HepG2 (cell line): Measurements from ENCODE around the gene DQX1. TPM values are rescaled to one million over a fixed set of nuclear protein-coding genes. Genes with fewer than 3 reads are reported as not detected.

Source experiments
- ATAC-seq: fragments of 200-7000 bp; cut with Tn5 transposase; 3 replicates; pipeline ENCODE4 v1.9.1; 2020; ENCODE audit warnings: mild to moderate bottlenecking, moderate library complexity
- BruUV-seq: library from RNA; stranded (reverse); fragments of 400-500 nt; replicated peaks from 2 replicates; lab custom pipeline; 2021; lab: Mats Ljungman, UMichigan
- CTCF ChIA-PET: fragments of 300-600 bp; formaldehyde crosslinking; extraction: SDS; loops from one replicate; lab custom pipeline; 2021; ENCODE audit warnings: low total read pairs, inconsistent platforms, low intra/inter-chr PET ratio; lab: Yijun Ruan, JAX
- POLR2A ChIA-PET: fragments of 350-600 bp; sonication (Branson Sonifier 250); formaldehyde crosslinking; loops from one replicate; lab custom pipeline; 2020; ENCODE audit warnings: antibody characterized with exemption, inconsistent platforms; lab: Yijun Ruan, JAX
- DNase-seq: peaks from one replicate; pipeline ENCODE4 v3.0.0-alpha.2; 2015; ENCODE audit warnings: low spot score
- FAIRE-seq: peaks from 3 replicates; lab custom pipeline; 2011; peaks lifted over from hg19 to GRCh38; lab: Jason Lieb, UNC
- H2AFZ ChIP-seq: one replicate; pipeline ENCODE4 v1.6.1; 2011; ENCODE audit warnings: low read length, inconsistent platforms
- H3K27ac ChIP-seq: fragments of 300-600 bp; 3 replicates; pipeline ENCODE4 v1.8.0; 2011; ENCODE audit warnings: mixed run types, mild to moderate bottlenecking, mixed read lengths, low read length, inconsistent platforms; ENCODE audit not compliant: insufficient read depth; ENCODE audit errors: extremely low read length
- H3K27me3 ChIP-seq, 2 experiments: fragments of 200-600 bp in 1 of 2; 2 replicates in 1 of 2; 3 replicates in 1 of 2; pipeline versions ENCODE4 v1.6.0 to v1.8.0; 2011; ENCODE audit warnings: low read length in 2 of 2, mild to moderate bottlenecking in 2 of 2, moderate library complexity in 2 of 2, inconsistent platforms in 1 of 2; ENCODE audit not compliant: insufficient read depth in 2 of 2, control insufficient read depth in 1 of 2
- H3K36me3 ChIP-seq, 2 experiments: fragments of 200-600 bp in 1 of 2; replicated peaks in 1 of 2; 2 replicates in 1 of 2; 3 replicates in 1 of 2; pipeline versions ENCODE4 v1.5.1 to v1.8.0; 2011; ENCODE audit warnings: low read length in 2 of 2, inconsistent platforms in 1 of 2; ENCODE audit not compliant: insufficient read depth in 2 of 2, control insufficient read depth in 1 of 2
- H3K4me1 ChIP-seq: 2 replicates; pipeline ENCODE4 v1.5.1; 2012; ENCODE audit warnings: low read length, inconsistent platforms; ENCODE audit not compliant: insufficient read depth
- H3K4me2 ChIP-seq: 2 replicates; pipeline ENCODE4 v1.6.0; 2011; ENCODE audit warnings: low read depth, low read length, inconsistent platforms
- H3K4me3 ChIP-seq, 3 experiments: fragments of 200-600 bp in 1 of 3; sonication (generic), shearing (Covaris generic) in 1 of 3; replicated peaks in 1 of 3; 2 replicates each; pipeline ENCODE4 v1.5.1; 2011 to 2016; ENCODE audit warnings: low read length in 3 of 3, inconsistent platforms in 2 of 3, low read depth in 2 of 3, mild to moderate bottlenecking in 2 of 3, control low read depth in 1 of 3, mixed read lengths in 1 of 3; ENCODE audit not compliant: insufficient read depth in 1 of 3
- H3K79me2 ChIP-seq: one replicate; pipeline ENCODE4 v1.6.1; 2011; ENCODE audit warnings: low read length, inconsistent platforms; ENCODE audit not compliant: insufficient read depth
- H3K9ac ChIP-seq: 2 replicates; pipeline ENCODE4 v1.6.0; 2011; ENCODE audit warnings: mild to moderate bottlenecking, low read depth, low read length, inconsistent platforms; ENCODE audit not compliant: insufficient read depth
- H3K9me3 ChIP-seq: 2 replicates; pipeline ENCODE4 v1.5.1; 2012; ENCODE audit warnings: mild to moderate bottlenecking, low read length
- H4K20me1 ChIP-seq: 2 replicates; pipeline ENCODE4 v1.6.0; 2011; ENCODE audit warnings: inconsistent platforms, mild to moderate bottlenecking, low read length, moderate library complexity; ENCODE audit not compliant: insufficient read depth
- ATM ChIP-seq: fragments of 450-650 bp; IDR thresholded peaks from 2 replicates; pipeline ENCODE4 v1.7.1; 2017; ENCODE audit warnings: mild to moderate bottlenecking, borderline replicate concordance
- EP300 ChIP-seq, 3 experiments: sonication (generic) in 1 of 3; formaldehyde crosslinking in 1 of 3; IDR thresholded peaks; 2 replicates each; pipeline versions ENCODE4 v1.5.1 to v1.6.1; 2011 to 2020; ENCODE audit warnings: low read depth in 2 of 3, low read length in 2 of 3, borderline replicate concordance in 1 of 3, improper control_type of control experiment in 1 of 3, mild to moderate bottlenecking in 1 of 3, missing genetic modification reagents in 1 of 3, moderate library complexity in 1 of 3
- REST ChIP-seq, 2 experiments: IDR thresholded peaks; 2 replicates each; pipeline ENCODE4 v1.6.1; 2011 to 2012; ENCODE audit warnings: low read length in 2 of 2, borderline replicate concordance in 1 of 2, low read depth in 1 of 2, mild to moderate bottlenecking in 1 of 2, moderate library complexity in 1 of 2
- TFDP1 ChIP-seq: IDR thresholded peaks from 2 replicates; pipeline ENCODE4 v1.6.1; 2016; ENCODE audit warnings: missing compliant biosample characterization, missing genetic modification reagents, borderline replicate concordance
- ZNF414 ChIP-seq: sonication (generic); formaldehyde crosslinking; IDR thresholded peaks from 2 replicates; pipeline ENCODE4 v1.5.0; 2020; ENCODE audit warnings: missing genetic modification reagents
- whole genome bisulfite sequencing: methylation state at CpG from one replicate; pipeline ENCODE4 v1.1.6; 2017; ENCODE audit warnings: low lambda C conversion rate; 5-methylcytosine and 5-hydroxymethylcytosine counted together
- in situ Hi-C: cut with HindIII; loops from 2 replicates; pipeline ENCODE4 v1.10.0; 2017; ENCODE audit warnings: low pct_unique_long_range_greater_than_20kb; ENCODE audit not compliant: extremely low pct_ligation_motif_present
- intact Hi-C: fragments of 100-400 bp; cut with micrococcal nuclease; formaldehyde crosslinking; loops from one replicate; pipeline ENCODE4 v1.10.0; 2022; ENCODE audit not compliant: unreplicated experiment
- polyA plus RNA-seq, 8 experiments: library from polyadenylated mRNA; depleted of rRNA in 3 of 8; stranded (reverse) in 7 of 8; unstranded in 1 of 8; fragments of >200 nt; fragmentation: Illumina TruSeq in 4 of 8; extraction: Trizol in 4 of 8; gene quantifications; 2 replicates each; pipeline versions ENCODE4 v1.2.1 to v1.2.3, GENCODE V29; 2011 to 2016; ENCODE audit warnings: low read depth in 4 of 8, missing spikeins in 1 of 8, mixed read lengths in 1 of 8; ENCODE audit not compliant: insufficient read depth in 1 of 8
- total RNA-seq, 5 experiments: library from RNA; depleted of rRNA; stranded (reverse); fragments of >200 nt; fragmentation: Illumina TruSeq; extraction: Trizol; gene quantifications; 2 replicates each; pipeline ENCODE4 v1.2.3, GENCODE V29; 2016; ENCODE audit warnings: low read depth in 1 of 5

DQX1 gene
- total and polyA plus RNA-seq, 2 of the 13 experiments (the other 11 are each of a cell fraction or from before 2014, with no cell fraction given), result 27.6 to 89.8 TPM

- ATAC-seq (no peak), DNase-seq (no peak)
- no peak overlapping the region for H3K9ac ChIP-seq
- peaks cover 71% of the 10 kb centered on the region for H3K4me1 ChIP-seq
- no peak overlapping the region for H3K4me3 ChIP-seq
- no peak for TF ChIP-seq ZNF414 (CRISPR knock-in tag)
- no peak for TF ChIP-seq ATM
- TF ChIP-seq EP300 (IDR thresholded peaks at IDR 0.05; ENCODE audit: low read depth in 2 of 2, low read length in 2 of 2), result peak in 1 of 2 experiments; percentile 61; a peak in 1 of 4 replicates
- TF ChIP-seq EP300 (CRISPR knock-in tag; IDR thresholded peaks at IDR 0.05; ENCODE audit: borderline replicate concordance), result no peak
- no peak for TF ChIP-seq REST (IDR thresholded peaks at IDR 0.05; ENCODE audit: borderline replicate concordance in 1 of 2, low read depth in 1 of 2, low read length in 2 of 2)
- no peak for TF ChIP-seq TFDP1 (CRISPR knock-in tag)
- TF ChIP-seq, all 625 proteins: peak for 1
- Histone ChIP-seq H4K20me1 (no peaks in the 10 kb centered on the region), H3K79me2 (no peaks in the 10 kb centered on the region), H2AFZ (no peak overlapping the region), H3K27ac (no peak overlapping the region), H3K9me3 (no peaks in the 10 kb centered on the region), H3K36me3 (peaks cover 35 to 48% of the 10 kb centered on the region in 2 experiments), H3K4me2 (no peak overlapping the region), H3K27me3 (no peaks in the 10 kb centered on the region)
- ChIA-PET CTCF (no interaction called here), POLR2A (interaction anchor here (2.1 to 3.1 kb wide), 3 partner anchors 9 to 12 kb away, joined by 13 to 23 read pairs (median 13); partner anchors contain the start of genes CCDC142 and TTC31)
- BruUV-seq, result no TSS peak
- 91% methylated on average over 12 of the region's 12 CpGs for WGBS
- no peak for FAIRE-seq
- intact Hi-C loops, result loop anchor here (10.0 kb wide), 1 partner anchor 1797 kb away; no protein-coding TSS in a partner anchor
- in situ Hi-C loops, result no loop called here
Measured at GRCh38 chr2:74491648-74492544, 34.1 kb downstream of the DQX1 start.
